ENCODE measurements around the gene PCK1.

The PCK1 gene

DNA sequence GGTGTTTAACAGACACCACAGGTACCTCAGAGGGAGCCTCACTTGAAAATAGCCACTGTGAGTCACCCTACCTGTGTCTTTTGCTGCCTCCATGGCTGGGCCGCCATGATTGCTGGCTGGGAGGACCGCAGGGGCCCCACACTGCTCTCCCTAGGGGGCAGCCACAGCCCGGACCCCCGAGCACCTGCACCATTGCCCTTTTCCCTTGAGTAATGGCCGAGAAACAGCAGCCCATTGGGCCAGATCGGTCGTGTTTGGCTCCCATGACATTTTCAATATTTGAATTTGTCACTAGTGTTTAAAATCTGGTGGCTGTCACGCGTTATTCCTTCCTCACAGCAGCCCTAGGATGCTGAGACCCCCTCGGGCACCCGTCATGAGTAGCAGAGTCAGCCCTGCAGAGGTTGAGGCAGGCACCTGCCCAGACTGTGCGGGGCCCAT, 52.6 kb downstream of the PCK1 start:
- H3K27ac Mint-ChIP-seq, result no peak overlapping the region
- ATAC-seq (replicated peaks) (no peak), DNase-seq (no peak)
- H3K9me3 Mint-ChIP-seq, result no peaks in the 10 kb centered on the region
- H3K36me3 Mint-ChIP-seq, result peaks cover 12 to 28% of the 10 kb centered on the region in 2 donors
- H3K27me3 Mint-ChIP-seq, result no peaks in the 10 kb centered on the region
- no peak overlapping the region for H3K4me3 Mint-ChIP-seq
- H3K4me1 Mint-ChIP-seq, result peaks cover 32 to 41% of the 10 kb centered on the region in 2 donors

DNA sequence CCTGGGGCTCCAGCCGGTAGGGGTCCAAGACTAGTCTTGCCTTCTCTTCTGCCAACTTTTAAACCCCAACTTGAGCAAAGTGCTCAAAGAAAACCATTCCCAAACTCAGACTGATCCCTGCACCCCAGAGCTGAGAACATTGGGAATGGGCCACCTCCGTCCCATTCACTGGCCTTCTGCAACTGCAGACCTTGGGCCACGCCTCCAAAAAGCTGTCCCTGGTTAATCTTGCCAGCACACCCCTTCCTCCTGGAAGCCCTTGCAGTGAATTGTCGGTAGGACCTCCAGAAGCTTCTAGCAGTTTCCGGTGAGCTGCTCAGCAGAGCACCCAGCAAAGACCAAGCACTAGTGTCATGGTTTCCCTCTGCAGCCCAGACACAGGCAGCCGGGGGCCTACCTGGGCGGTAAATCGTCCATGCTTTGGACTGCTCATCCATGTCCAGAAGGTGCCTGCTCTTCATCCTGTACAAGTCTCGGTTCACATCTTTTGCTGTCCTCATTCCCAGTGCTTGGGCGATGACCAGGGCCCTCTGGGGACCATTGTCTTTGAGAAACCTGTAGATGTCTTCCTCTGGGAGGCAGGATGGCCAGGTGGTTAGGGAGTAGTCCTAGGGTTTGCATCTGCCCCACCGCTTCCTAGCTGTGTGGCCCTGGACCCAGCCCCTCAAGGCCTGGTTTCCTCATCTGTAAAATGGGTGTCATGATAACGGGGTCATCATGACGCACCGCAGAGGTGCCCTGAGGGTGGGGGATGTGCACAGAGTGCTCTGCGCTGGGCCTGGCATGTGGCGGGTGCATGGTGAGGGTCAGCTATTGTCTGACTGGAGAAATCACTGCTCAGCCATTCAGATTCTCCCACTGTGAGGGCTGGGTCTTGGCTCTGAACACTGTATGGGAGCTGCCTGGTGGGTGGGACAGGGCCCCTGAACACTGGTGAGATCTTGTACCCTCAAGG, 53.9 kb downstream of the PCK1 start:
- no peak overlapping the region for H3K4me3 Mint-ChIP-seq
- peaks cover 35 to 51% of the 10 kb centered on the region in 2 donors for H3K4me1 Mint-ChIP-seq

DNA sequence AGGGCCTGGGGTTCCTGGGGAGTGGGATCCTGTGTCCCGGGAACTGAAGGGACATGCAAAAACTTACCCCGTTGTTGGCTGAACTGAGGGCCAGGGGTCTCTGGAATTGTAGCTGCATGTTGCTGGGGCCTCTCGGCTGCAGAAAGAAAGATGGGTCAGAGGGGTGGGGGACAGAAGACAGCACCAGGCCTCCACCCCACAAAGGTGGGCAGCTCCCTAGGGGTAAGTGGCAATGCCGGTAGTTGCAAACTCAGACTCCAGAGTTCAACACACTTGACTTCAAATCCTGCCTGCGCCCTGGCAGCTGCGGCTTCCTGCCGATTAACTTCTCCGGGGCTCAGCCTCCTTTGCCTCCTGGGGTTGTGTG, 54.5 kb downstream of the PCK1 start:
- H3K4me1 Mint-ChIP-seq, result peaks cover 39 to 53% of the 10 kb centered on the region in 2 donors
- no peak overlapping the region for H3K4me3 Mint-ChIP-seq

More for the DNA sequence above, 53.9 kb downstream of the PCK1 start:
- no peak for DNase-seq
- Mint-ChIP-seq H3K36me3 (peaks cover 12 to 17% of the 10 kb centered on the region in 2 donors), H3K27me3 (no peaks in the 10 kb centered on the region), H3K27ac (no peak overlapping the region), H3K9me3 (no peaks in the 10 kb centered on the region)
- no peak for ATAC-seq (replicated peaks)

DNA sequence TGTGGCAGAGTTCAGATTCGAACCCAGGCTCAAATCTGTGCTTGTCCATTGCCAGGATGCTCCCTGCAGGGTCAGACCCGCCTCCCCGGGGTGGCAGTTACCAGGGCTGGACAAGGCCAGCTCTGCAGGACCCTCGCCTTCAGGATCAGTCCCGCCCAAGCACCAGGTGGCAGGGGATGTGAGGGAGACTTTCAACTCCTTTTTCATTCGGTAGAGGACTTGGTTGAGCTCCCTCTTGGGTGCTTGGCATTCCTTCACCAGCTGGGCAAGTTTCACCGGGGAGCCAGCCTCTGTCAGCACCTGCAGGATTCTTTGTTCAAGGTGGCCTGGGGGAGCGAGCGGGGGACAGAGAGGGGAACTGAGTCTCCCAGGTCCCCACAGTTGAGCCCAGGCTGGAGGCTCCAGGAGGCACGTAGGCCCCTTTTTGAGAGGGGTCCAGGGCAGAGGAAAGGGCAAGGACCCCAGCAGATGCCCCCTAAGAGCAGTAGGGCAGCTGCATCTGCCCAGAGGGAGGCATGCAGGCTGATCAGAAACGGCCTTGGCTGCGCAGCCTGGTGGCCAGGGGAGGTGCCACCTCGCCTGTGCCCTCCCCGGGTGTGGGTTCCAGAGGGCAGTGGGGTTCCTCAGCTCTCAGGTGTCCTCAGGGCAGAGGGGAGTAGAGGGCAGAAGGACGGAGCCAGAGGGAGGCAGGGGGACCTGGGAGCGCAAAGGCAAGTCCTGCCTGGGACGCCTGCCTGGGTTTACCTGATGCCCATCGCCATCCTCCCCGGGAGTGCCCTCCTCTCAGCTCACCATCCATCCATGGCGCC, 55.4 kb downstream of the PCK1 start:
- Mint-ChIP-seq H3K4me1 (peaks cover 39 to 56% of the 10 kb centered on the region in 2 donors), H3K27me3 (no peaks in the 10 kb centered on the region), H3K27ac (no peak overlapping the region), H3K4me3 (no peak overlapping the region), H3K9me3 (no peaks in the 10 kb centered on the region), H3K36me3 (peaks cover 4 to 8% of the 10 kb centered on the region in 2 donors)
- DNase-seq, result no peak
- ATAC-seq (replicated peaks), result no peak

More for the DNA sequence above, 54.5 kb downstream of the PCK1 start:
- no peak for ATAC-seq (replicated peaks)
- H3K36me3 Mint-ChIP-seq, result peaks cover 9 to 14% of the 10 kb centered on the region in 2 donors
- no peak overlapping the region for H3K27ac Mint-ChIP-seq
- H3K27me3 Mint-ChIP-seq, result no peaks in the 10 kb centered on the region
- H3K9me3 Mint-ChIP-seq, result no peaks in the 10 kb centered on the region
- no peak for DNase-seq

DNA sequence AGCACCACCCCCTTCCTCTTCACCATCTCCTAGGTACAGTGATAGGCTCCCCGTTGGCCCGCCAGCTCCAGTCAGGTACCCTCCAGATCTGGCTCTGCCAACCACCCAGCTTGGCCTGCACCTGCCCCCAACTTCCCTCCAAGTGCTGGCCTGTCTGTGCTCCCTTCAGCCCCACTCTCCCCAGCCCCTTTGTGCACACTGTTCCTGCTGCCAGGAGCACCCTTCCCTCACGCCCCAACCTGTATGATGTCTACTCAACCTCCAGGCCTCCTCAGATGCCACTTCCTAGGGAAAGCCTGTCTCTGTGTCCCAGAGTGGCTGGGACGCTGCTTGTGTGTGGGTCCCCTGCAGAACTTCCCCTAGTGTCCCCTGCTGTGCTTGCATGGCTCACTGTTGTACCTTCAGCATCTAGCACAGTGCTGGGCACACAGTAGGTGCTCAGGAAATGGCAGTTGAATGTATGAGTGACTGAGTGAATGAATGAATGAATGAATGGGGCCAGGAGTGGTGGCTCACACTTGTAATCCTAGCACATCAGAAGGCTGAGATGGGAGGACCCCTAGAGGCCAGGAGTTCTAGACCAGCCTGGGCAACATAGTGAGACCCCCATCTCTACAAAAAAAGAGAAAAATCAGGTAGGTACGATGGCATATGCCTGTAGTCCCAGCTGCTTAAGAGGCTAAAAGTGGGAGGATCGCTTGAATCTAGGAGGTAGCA, 56.3 kb downstream of the PCK1 start:
- Mint-ChIP-seq H3K4me1 (peaks cover 43 to 64% of the 10 kb centered on the region in 2 donors), H3K27me3 (no peaks in the 10 kb centered on the region), H3K27ac (no peak overlapping the region), H3K4me3 (peak overlapping the region in 1 of 2 donors; percentile 25), H3K9me3 (no peaks in the 10 kb centered on the region), H3K36me3 (peaks cover 4 to 8% of the 10 kb centered on the region in 2 donors)
- no peak for ATAC-seq (replicated peaks)
- DNase-seq, result no peak

Data from stimulated activated naive B cell treated with anti-CD40 and anti-IgM and Interleukin-4, amounts not matched to agents 10 μg/mL and 1 μg/mL and 100 μg/mL, for 72 hours (primary cell).